ENCODE data around the gene IFNB1. TPM values are rescaled to one million over a fixed set of nuclear protein-coding genes. Genes with fewer than 3 reads are reported as not detected.

Gene IFNB1
- total RNA-seq, result not detected
- polyA plus RNA-seq (2013, experiment 1 of 2), result not detected
- not detected for polyA plus RNA-seq (2013, experiment 2 of 2)
- long read RNA-seq, experiment 1, result 0 reads
- long read RNA-seq, experiment 2, result 0 reads
- long read RNA-seq, experiment 3, result 0 reads
- long read RNA-seq, experiment 4, result 0 reads

DNA sequence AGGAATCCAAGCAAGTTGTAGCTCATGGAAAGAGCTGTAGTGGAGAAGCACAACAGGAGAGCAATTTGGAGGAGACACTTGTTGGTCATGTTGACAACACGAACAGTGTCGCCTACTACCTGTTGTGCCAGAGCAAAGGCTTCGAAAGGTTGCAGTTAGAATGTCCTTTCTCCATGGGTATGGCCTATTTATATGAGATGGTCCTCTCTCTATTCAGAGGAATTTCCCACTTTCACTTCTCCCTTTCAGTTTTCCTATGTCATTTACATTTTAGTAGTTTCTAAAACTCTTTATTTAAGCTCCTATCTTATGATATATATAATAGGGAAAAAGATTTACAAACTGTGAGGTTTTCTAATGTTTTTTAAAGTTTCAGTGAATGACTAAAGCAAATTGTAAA, at the start of gene IFNB1:
Gene IFNB1 (minus strand): TSS at position 162 of the 400 bp plus-strand sequence. CDS start 73 bp downstream, at position 89.
- 94 to 100% methylated on average over 3 of the region's 3 CpGs for WGBS, 2 experiments (ENCODE audit: insufficient coverage in 1 of 2, insufficient read length in 1 of 2)
- H3K4me3 ChIP-seq (ENCODE audit: low read length), result no peak within 1 kb of the TSS
- no peaks in the 10 kb centered on the region for H3K27me3 Mint-ChIP-seq (ENCODE audit: insufficient read depth)
- TF ChIP-seq, protein P1, sequence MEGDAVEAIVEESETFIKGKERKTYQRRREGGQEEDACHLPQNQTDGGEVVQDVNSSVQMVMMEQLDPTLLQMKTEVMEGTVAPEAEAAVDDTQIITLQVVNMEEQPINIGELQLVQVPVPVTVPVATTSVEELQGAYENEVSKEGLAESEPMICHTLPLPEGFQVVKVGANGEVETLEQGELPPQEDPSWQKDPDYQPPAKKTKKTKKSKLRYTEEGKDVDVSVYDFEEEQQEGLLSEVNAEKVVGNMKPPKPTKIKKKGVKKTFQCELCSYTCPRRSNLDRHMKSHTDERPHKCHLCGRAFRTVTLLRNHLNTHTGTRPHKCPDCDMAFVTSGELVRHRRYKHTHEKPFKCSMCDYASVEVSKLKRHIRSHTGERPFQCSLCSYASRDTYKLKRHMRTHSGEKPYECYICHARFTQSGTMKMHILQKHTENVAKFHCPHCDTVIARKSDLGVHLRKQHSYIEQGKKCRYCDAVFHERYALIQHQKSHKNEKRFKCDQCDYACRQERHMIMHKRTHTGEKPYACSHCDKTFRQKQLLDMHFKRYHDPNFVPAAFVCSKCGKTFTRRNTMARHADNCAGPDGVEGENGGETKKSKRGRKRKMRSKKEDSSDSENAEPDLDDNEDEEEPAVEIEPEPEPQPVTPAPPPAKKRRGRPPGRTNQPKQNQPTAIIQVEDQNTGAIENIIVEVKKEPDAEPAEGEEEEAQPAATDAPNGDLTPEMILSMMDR (conservative IDR thresholded peaks at IDR 0.05), result no peak
- peaks cover 29% of the 10 kb centered on the region for H3K4me1 Mint-ChIP-seq
- no peak within 1 kb of the TSS for H3K27ac ChIP-seq (ENCODE audit: low read depth, low read length)
- no peaks in the 10 kb centered on the region for H3K27me3 ChIP-seq (ENCODE audit: control insufficient read depth, insufficient read depth, low read length, poor library complexity, severe bottlenecking)
- no peaks in the 10 kb centered on the region for H3K36me3 Mint-ChIP-seq (ENCODE audit: low read depth)
- peaks cover 6% of the 10 kb centered on the region for H3K4me1 ChIP-seq (ENCODE audit: control insufficient read depth, insufficient read depth, low read length)
- no peak for DNase-seq
- H3K9me3 Mint-ChIP-seq, result peaks cover 17% of the 10 kb centered on the region
- H3K4me3 Mint-ChIP-seq, result no peak within 1 kb of the TSS
- H3K27ac Mint-ChIP-seq, result no peak within 1 kb of the TSS
- no peaks in the 10 kb centered on the region for H3K36me3 ChIP-seq (ENCODE audit: control insufficient read depth, insufficient read depth, low read length)
- H3K9me3 ChIP-seq (ENCODE audit: control insufficient read depth, low read length), result no peaks in the 10 kb centered on the region
- no peak within 1 kb of the TSS for H3K9ac ChIP-seq (ENCODE audit: extremely low read depth, low read length, poor library complexity, severe bottlenecking)

DNA sequence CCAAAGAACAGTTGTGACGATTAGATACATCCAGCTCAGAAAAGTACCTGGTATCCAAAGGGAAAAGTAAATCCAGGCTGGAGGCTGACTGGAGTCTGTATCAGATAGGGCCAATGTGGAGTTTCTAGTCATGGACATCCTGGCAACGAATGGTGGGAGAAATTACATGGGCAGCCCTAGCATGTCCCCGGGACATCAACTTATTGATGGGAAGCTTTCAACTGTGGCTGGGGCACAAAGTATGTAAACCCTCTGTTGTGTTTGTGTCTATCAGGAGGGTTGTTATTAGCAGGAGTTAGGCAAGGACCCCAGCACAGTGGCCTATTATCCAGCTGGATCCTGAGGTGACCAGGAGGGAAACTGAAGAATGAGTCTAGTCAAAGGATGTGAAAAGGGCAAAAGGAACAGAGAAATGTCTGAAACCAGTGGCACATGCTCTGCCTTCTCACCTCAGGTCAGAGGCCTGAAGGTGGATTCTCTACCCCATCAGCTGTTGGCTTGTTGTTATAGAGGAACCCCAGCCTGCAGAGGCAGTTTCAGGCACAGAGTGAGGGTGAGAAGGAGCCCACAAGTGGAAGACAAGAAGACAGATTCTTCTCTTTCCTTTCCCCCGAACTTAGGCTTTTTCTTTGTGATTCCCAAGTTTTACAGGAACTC, 44.0 kb upstream of the IFNB1 start:
- Histone ChIP-seq H3K4me1 (ENCODE audit: control insufficient read depth, insufficient read depth, low read length) (no peaks in the 10 kb centered on the region), H3K9me3 (ENCODE audit: control insufficient read depth, low read length) (no peaks in the 10 kb centered on the region), H3K36me3 (ENCODE audit: control insufficient read depth, insufficient read depth, low read length) (no peaks in the 10 kb centered on the region), H3K27ac (ENCODE audit: low read depth, low read length) (no peak overlapping the region), H3K4me3 (ENCODE audit: low read length) (no peak overlapping the region), H3K9ac (ENCODE audit: extremely low read depth, low read length, poor library complexity, severe bottlenecking) (no peak overlapping the region), H3K27me3 (ENCODE audit: control insufficient read depth, insufficient read depth, low read length, poor library complexity, severe bottlenecking) (peaks cover 7% of the 10 kb centered on the region)
- Mint-ChIP-seq H3K27me3 (ENCODE audit: insufficient read depth) (peaks cover 2% of the 10 kb centered on the region), H3K9me3 (no peaks in the 10 kb centered on the region), H3K4me3 (no peak overlapping the region), H3K4me1 (no peaks in the 10 kb centered on the region), H3K36me3 (ENCODE audit: low read depth) (no peaks in the 10 kb centered on the region), H3K27ac (no peak overlapping the region)
- TF ChIP-seq, protein P1 (conservative IDR thresholded peaks at IDR 0.05), result no peak
- 80 to 90% methylated on average over 3 to 4 of the region's 4 CpGs for WGBS, 2 experiments (ENCODE audit: insufficient coverage in 1 of 2, insufficient read length in 1 of 2)
- no peak for DNase-seq

DNA sequence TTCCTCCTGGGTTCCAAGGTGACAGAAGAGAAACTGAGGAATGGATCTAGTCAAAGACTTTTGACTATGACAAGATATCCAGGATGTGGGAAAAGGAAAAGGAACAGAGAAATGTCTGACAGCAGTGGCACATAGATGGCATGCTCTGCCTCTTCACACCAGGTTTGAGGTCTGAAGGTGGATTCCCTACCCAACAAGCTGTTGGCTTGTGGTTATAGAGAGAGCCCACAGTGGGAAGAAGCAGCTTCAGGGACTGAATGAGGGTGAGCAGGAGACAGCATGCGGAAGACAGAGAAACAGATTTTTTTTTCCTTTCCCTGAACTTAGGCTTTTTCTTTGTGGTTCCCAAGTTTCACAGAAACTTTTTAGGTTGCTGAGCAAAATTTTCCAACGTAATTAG, 43.3 kb upstream of the IFNB1 start:
- Histone ChIP-seq H3K9me3 (ENCODE audit: control insufficient read depth, low read length) (no peaks in the 10 kb centered on the region), H3K27me3 (ENCODE audit: control insufficient read depth, insufficient read depth, low read length, poor library complexity, severe bottlenecking) (peaks cover 7% of the 10 kb centered on the region), H3K9ac (ENCODE audit: extremely low read depth, low read length, poor library complexity, severe bottlenecking) (no peak overlapping the region), H3K27ac (ENCODE audit: low read depth, low read length) (no peak overlapping the region), H3K4me3 (ENCODE audit: low read length) (no peak overlapping the region), H3K36me3 (ENCODE audit: control insufficient read depth, insufficient read depth, low read length) (no peaks in the 10 kb centered on the region), H3K4me1 (ENCODE audit: control insufficient read depth, insufficient read depth, low read length) (no peaks in the 10 kb centered on the region)
- Mint-ChIP-seq H3K27me3 (ENCODE audit: insufficient read depth) (peaks cover 2% of the 10 kb centered on the region), H3K27ac (no peak overlapping the region), H3K36me3 (ENCODE audit: low read depth) (no peaks in the 10 kb centered on the region), H3K9me3 (no peaks in the 10 kb centered on the region), H3K4me1 (no peaks in the 10 kb centered on the region), H3K4me3 (no peak overlapping the region)
- WGBS, 2 experiments (ENCODE audit: insufficient coverage in 1 of 2, insufficient read length in 1 of 2), result 89 to 100% methylated on average over 1 to 2 of the region's 2 CpGs
- no peak for DNase-seq
- TF ChIP-seq, protein P1 (conservative IDR thresholded peaks at IDR 0.05), result no peak

Measured in endodermal cell (in vitro differentiated cells).